HuH-7.5 (cell line): Measurements from ENCODE around the gene AOAH.

Experiments used
- DNase-seq: peaks from one replicate; pipeline ENCODE4 v3.0.0; 2011; ENCODE audit warnings: low spot score

Gene AOAH

GRCh38 chr7:36723951-36724664, at the start of gene AOAH:
TSS of gene AOAH (minus strand) at chr7:36724494. CDS start at chr7:36724148, 346 bp downstream.
- DNase-seq, result no peak

DNA sequence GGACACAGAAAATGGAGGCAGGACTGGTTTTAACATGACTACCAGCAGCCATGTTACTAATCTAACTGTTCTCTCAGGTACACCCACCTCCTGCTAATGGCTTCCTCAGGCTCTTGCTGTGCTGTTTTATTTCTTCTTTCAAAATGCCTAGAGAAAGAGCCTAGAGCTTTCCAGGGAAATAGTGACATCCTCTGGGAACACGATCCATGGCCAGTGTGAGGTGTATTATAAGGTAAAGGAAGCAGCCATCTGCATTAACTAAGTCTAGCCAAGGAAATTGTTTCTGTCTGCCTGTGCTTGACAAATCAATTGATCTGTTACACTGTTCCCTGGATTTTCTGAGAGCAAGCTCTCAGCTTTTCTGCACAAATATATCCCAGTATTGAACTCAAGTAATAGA, 42.2 kb upstream of the AOAH start:
- DNase-seq, result no peak

GRCh38 chr7:36765605-36766004, 41.3 kb upstream of the AOAH start:
- no peak for DNase-seq

DNA sequence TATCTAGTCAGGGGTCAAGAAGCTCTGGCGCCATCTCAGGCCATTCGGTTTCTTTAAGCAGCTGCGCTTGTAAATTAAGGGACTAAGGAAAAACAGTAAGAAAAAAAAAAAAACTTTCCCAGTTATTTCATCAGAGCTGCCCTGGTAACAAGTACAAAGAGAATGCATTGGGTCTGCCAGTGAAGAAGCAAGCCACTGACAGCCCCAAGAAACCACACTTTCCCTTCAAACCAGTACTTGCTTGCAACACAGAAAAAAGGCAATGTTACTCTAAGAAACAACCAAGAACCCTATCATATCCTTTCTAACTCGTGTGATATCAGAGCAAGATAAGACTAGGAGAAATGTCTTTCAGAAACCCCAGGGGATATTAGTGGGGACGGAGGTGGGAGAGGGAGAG, 40.6 kb upstream of the AOAH start:
- DNase-seq, result no peak

- no peak for DNase-seq
Measured at GRCh38 chr7:36763132-36763816, 39.0 kb upstream of the AOAH start.

DNA sequence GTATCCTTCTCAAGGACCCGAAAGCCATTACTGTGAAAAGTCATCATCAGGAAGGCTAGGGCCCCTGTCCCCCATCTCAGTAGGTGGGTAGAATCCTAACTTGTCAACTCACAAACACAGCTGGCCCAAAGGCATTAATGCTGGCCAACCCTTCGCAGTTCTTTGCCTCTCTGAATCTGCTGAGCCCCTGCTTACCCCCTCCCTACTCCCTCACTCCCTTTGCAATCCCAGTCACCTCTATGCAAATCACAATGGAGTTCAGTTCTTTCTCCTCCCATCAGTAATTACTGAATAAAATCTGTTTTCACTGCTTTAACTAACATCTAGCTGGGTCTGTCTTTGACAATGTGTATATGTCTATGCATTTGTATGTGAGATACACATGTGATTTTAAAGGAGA, 38.1 kb upstream of the AOAH start:
- DNase-seq, result no peak

DNA sequence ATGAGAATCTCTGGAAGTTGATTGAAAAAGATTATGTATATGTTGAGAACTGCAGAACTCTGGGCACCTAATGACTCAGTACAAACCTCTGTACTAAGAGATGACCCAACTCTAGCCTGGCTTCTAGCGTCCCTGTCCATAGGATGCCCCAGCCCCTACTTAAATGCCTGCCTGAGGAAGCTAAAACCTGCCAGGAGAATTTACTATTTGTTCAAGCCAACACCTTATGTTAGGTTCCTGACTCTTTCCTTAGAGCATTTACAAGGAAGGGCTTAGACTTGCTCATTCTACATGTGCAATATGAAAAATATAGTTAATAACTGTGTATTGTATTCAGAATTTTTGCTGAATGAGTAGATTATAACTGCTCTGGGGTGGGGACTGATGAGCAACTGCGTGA, 37.5 kb upstream of the AOAH start:
- no peak for DNase-seq

DNA sequence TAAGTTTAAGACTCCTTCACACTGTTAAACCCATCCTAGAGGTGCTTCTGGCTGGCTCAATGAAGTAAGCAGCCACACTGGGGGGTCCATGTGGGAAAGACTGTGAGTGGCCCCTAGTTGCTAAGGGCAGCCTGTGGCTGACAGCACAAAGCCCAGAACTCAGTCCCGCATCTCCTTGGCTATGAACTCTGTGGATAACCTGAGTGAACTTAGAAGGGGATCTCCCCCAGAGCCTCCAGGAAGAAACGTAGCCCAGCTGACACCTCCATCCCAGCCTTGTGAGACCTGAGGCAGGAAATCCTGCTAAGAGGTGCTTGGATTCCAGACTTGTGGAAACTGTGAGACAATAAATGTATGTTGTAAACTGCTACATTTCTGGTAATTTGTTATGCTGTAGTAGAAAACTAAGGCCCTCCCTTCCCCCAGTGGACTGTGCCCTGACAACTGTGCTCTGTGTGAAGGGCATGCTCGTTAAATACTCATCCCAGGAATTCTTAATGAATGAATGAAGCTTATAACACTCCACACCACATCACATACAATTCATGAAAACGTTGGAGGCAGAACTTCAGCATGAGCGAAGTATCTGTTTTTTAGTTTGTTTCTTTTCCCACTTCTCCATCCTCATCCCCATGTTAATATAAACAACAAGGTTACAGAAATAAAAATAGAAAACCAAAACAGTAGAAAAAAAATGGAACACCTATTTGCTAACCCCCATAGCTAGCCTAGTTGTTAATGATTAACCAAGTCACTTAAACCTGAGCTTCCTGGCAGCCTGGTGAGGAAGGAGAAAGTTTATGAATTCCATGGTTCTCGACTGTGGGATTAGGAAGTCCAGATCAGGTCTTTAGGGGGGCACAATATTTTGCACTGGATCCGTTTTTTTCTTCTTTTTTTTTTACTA, 36.8 kb upstream of the AOAH start:
- DNase-seq, result no peak

DNA sequence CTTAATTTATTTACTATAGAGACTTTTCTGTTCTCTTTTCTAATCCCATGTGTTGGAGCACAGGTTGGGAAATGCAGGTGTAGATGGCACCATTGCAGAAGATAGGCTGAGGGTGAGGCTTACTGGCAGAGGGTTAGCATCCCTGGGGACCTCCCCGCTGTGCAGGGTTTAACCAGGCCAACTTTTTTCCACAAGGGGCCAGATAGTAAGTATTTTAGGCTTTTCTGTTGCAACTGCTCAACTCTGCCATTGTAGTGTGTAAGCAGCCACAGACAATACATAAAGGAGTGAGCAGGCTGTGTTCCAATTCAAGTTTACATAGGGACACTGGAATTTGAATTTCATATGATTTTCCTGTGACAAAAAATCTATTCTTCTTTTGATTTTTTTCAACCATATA, 34.6 kb upstream of the AOAH start:
- DNase-seq, result no peak

GRCh38 chr7:36755484-36755883, 31.2 kb upstream of the AOAH start:
- DNase-seq, result no peak

GRCh38 chr7:36752026-36752711, 27.9 kb upstream of the AOAH start:
- DNase-seq, result no peak

DNA sequence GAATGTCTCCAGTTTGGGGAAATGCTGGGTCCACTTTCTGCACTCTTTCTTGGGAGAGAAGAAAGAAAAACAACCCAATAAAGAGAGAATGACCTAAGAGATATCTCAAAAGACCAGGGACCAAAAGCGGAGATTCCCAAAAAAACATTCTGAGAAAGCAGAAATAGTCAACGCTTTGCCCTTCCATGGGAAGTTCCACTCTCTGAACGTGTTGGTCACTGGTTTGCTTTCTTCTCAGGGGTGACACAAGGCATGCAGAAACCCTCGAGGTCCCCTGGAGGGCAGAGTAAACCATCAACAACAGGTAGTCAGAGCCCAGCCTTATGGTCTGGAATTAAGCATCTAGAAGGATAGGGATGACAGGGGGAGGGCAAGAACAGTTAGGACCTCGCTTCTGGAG, 26.2 kb upstream of the AOAH start:
- DNase-seq, result no peak

DNA sequence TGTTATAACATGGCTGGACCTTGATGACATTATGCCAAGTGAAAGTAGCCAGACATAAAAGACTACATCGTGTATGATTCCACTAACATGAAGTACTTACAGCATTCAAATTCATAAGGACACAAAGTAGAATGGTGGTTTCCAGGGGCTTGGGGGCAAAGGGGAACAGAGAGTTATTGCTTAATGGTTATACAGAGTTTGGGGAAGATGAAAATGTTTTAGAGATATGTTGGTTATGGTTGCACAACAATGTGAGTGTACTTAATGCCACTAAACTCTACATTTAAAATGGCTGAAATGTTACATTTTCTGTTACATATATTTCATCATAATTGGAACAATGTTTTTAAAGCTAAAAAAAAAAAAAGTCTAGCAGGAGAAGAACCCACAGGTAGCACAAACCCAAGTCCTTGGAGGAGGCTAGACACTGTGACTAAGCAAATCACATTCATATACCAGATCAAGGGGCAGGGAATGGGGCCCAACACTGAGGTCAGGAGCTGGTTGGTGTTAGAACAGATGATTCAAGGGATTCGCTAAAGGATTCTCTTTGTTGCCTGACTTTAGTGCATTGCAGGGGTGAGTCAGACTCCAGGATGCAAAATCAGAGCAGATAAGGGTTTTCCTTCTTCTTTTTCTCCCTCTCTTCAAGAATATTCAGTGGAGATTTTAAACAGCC, 25.1 kb upstream of the AOAH start:
- DNase-seq, result no peak

GRCh38 chr7:36748017-36748487, 23.8 kb upstream of the AOAH start:
- DNase-seq, result no peak

- no peak for DNase-seq
Measured at GRCh38 chr7:36747280-36748016, 23.2 kb upstream of the AOAH start.

DNA sequence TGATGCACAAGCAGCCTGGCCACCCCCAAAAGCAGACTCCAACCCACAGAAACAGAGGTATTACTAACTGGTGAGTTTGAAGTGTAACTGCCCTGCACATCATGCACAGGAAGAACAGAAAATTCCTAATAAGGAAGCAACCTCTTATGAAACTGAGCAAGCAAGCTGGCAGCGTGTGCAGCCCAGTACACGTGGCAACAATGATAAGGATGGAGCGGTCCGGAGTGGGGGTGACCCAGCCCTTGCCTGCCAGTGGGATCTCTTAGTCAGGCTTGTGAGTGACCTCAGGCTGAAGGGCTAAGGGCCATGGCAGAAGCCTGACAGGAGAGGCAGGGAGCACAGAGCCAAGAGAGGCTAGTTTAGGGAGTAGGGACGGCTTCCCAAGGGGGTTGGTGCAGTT, 22.1 kb upstream of the AOAH start:
- DNase-seq, result no peak

DNA sequence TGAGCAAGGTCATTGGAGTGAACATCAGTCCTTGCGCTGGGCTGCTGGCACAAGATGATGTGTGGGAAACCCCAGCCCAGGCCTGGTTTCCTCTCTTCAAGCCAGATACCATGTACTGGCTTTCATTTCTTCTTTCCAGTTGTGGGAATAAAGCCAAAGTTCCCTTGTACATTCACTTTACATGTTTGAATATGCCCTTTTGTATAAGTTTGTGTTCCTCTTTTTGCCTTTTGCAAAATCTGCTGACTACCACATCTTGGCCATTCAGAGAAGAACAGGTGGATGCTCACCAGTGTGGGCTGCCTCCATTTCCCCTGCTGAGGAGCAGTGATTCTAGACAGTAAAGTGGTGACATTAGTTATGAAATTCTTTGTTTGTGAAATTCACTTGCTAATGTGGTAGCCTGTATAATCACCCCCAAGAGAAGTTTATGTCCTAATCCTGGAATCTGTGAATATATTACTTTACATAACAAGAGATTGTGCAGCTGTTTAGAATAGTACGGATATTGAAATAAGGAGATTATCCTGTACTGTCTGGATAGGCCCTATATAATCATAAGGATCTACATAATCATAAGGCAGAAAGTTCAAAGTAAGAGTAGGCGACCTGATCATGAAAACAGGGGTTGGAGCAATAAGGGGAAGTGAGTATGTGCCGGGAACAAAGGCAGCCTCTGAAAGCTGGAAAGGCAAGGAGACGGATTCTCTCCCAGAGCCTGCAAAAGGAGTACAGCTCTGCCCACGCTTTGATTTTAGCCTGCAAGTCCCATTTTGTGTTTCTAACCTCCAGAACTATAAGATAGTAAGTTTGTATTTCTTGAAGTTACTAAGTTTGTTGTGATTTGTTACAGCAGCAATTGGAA, 18.8 kb upstream of the AOAH start:
- no peak for DNase-seq

- DNase-seq, result no peak
Measured at GRCh38 chr7:36741866-36742265, 17.6 kb upstream of the AOAH start.

- DNase-seq, result no peak
Measured at GRCh38 chr7:36739351-36739750, 15.1 kb upstream of the AOAH start.

DNA sequence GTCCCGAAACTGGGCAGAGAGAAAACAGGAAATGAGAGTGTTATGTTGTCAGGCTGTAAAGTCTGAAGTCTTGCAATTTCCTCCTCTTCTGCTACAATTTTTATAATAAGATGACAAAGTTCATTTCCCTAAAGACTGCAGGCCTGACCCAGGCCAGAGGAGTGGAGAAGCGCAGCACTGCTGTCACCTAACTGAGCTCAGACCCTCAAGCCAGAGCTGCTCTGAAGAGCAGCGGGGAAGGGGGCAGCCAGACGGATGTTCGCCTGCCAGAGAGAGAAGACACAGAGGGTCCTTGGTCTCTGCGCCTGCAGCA, 12.6 kb upstream of the AOAH start:
- DNase-seq, result no peak
